Measurements from ENCODE around the gene LGR6. TPM values are rescaled to one million over a fixed set of nuclear protein-coding genes. Genes with fewer than 3 reads are reported as not detected.

Gene LGR6
- total and polyA plus RNA-seq, 5 experiments from 2014 or later: 0.25 to 6.2 (median 0.47) TPM; not detected in 2

DNA sequence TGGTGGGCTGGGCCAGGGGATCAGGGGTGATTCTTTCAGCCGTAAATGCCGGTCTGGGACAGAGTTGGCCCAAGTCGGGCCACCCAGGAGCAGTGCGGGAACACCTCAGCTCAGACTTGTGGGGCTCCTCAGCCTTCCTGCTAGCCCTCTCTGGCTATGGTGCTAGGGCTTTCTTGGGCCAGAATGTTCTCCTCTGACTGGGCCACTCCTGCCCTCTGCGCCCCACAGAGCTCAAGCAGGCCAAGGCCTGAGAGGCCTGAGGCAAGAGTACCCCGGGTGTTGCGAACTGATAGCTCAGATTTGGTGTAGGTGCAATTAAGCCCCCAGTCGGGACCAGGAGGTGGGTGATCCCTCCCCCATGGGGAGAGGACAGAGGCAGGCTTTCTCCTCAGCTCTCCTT is 51.8 kb downstream of the LGR6 start:
- no peaks in the 10 kb centered on the region for H3K36me3 Mint-ChIP-seq
- no peak for ATAC-seq
- H3K4me3 Mint-ChIP-seq: no peak overlapping the region
- H3K27ac Mint-ChIP-seq: no peak overlapping the region
- peaks cover 0 to 8% (median 2%) of the 10 kb centered on the region in 5 donors for H3K27me3 Mint-ChIP-seq
- POLR2A ChIA-PET: no interaction called here
- H3K9me3 Mint-ChIP-seq: no peaks in the 10 kb centered on the region
- no peaks in the 10 kb centered on the region for H3K4me1 Mint-ChIP-seq
- peak in 1 of 10 donors; percentile 22 for DNase-seq

DNA sequence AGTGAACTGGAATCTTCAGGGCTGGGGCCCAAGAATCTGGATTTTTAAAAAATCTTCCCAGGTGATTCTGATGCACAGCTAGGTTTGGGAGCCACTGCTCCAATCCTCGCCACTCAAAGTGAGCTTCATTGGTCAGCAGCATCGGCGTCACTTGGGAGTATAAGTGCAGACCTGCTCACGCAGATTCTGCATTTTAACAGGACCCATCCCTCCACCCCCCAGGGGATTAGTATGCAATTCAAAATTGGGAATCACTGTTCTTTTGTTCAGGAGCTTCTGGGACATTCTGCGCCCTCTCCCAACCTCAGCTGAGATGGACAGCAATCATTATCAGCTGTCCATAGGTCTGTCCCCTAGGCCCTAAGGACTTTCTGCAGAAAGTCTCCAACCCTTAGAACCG is 53.5 kb downstream of the LGR6 start:
- H3K27me3 Mint-ChIP-seq: peaks cover 0 to 7% (median 5%) of the 10 kb centered on the region in 5 donors
- no peaks in the 10 kb centered on the region for H3K9me3 Mint-ChIP-seq
- H3K4me3 Mint-ChIP-seq: no peak overlapping the region
- DNase-seq: peak in 1 of 10 donors; percentile 31
- H3K36me3 Mint-ChIP-seq: no peaks in the 10 kb centered on the region
- no peak for ATAC-seq
- POLR2A ChIA-PET: no interaction called here
- no peaks in the 10 kb centered on the region for H3K4me1 Mint-ChIP-seq
- H3K27ac Mint-ChIP-seq: no peak overlapping the region

DNA sequence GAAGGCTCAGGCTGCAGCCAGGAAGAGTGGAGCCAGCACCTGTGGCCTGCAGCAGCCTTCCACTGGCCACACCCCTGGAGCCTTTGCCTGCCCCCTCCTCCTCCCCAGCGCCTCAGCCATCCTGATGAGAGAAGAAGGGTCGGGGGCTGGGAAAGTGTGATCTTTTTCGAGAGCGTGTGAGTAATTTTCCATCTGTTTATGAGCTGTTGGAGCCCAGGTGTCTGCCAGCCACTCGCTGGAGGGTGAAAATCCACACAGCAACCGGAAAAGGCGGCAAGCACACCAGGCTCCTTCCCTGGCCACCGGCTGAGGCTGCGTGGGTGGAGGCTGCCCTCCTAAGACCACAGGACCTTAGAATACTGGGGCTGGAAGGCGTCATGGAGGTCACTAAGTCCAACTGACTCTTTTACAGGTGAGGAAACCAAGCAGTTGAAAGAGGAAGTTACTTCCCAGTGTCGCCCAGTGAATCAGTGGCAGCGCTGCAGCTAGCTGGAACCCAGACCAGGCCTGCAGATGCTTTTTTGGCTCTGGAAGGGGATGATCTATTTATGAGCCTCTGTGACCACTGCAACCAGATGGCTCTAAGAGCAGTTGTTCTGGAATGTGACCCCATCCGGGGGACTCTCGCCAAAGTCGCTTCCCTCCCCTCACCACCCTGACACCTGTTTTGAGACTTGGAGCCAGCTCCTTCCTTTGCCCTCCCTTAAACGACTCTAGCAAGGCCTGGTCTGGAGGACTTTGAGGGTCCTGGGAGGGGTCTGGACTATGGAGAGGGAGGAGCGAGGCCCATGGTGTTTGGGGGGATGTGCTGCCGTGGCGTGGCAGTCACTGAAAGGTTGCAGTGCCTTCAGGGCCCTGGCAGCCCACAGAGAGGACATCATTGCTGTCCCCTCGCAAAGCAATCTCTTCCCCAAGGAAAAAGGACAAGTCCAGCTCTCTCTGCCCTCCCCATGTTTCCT is 54.5 kb downstream of the LGR6 start:
- H3K4me1 Mint-ChIP-seq: no peaks in the 10 kb centered on the region
- H3K9me3 Mint-ChIP-seq: no peaks in the 10 kb centered on the region
- H3K27ac Mint-ChIP-seq: no peak overlapping the region
- DNase-seq (peak in 1 of 10 donors; percentile 53), ATAC-seq (no peak)
- H3K27me3 Mint-ChIP-seq: peaks cover 0 to 7% (median 5%) of the 10 kb centered on the region in 5 donors
- POLR2A ChIA-PET: no interaction called here
- no peaks in the 10 kb centered on the region for H3K36me3 Mint-ChIP-seq
- H3K4me3 Mint-ChIP-seq: no peak overlapping the region

DNA sequence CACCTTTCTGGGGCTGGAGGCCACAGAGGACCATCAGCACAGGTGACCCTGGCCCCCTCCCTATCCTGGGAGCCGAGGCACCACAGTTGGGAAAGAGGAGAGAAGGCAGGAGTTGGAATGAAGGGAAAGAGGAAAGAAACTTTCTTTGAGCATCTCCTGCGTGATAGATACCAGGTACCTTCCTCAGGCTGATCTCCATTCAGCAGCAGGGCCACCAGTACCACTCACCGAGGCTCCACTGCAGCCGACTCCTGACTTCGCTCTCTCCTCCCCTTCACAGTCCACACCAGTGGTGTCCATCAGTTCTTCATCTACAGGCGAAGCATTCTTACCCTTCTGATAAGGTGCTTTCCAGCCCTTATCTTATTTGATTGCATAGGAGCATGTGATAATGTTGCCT is 55.3 kb downstream of the LGR6 start:
- Mint-ChIP-seq H3K27me3 (peaks cover 0 to 7% (median 5%) of the 10 kb centered on the region in 5 donors), H3K27ac (no peak overlapping the region), H3K9me3 (no peaks in the 10 kb centered on the region), H3K36me3 (no peaks in the 10 kb centered on the region), H3K4me3 (no peak overlapping the region), H3K4me1 (no peaks in the 10 kb centered on the region)
- ATAC-seq: no peak
- POLR2A ChIA-PET: no interaction called here
- DNase-seq: peak in 1 of 10 donors; percentile 9

DNA sequence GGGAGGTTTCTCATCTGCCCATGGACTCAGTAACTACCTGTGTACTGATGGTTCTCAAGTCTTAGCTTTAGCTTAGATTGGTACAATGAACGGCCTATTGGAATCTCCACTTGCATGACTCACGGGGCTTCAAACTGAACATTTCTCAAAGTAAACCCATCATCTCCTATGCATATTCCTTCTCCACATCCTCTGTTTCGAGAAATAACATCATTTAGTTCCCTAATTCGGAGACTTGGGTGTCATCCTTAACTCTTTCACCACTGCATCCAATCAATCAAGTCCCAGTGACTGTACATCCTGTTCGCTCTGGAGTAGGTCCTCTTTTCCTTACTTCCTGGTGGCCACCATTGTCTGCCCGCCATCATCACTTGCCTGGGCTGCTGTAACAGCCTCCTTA is 55.8 kb downstream of the LGR6 start:
- Mint-ChIP-seq H3K27me3 (peaks cover 4 to 8% (median 6%) of the 10 kb centered on the region in 5 donors), H3K9me3 (no peaks in the 10 kb centered on the region), H3K4me3 (no peak overlapping the region), H3K36me3 (no peaks in the 10 kb centered on the region), H3K27ac (no peak overlapping the region), H3K4me1 (peaks cover 0 to 1% (median under 1%) of the 10 kb centered on the region in 4 donors)
- ATAC-seq (no peak), DNase-seq (peak in 1 of 10 donors; percentile 18)
- POLR2A ChIA-PET: no interaction called here

DNA sequence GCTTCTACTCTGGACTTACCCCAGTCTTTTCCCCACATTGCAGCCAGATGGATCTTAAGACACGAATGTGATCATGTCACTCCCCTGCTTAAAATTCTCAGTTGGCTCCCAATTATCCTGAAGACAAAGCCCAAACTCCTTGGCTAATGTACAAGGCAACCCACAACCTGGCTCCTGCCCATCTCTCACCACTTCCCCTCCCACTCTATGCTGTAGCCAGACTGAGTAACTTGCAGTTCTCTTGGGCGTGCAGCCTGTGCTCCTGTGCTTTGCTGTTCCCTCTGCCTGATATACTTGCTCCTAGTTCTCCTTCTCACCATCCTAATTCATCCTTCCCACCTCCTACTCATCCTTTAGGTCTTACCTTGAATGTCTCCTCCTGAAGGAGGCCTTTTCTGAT is 56.2 kb downstream of the LGR6 start:
- Mint-ChIP-seq H3K27me3 (peaks cover 6 to 11% (median 8%) of the 10 kb centered on the region in 5 donors), H3K9me3 (no peaks in the 10 kb centered on the region), H3K27ac (no peak overlapping the region), H3K4me3 (no peak overlapping the region), H3K4me1 (peaks cover 0 to 5% (median under 1%) of the 10 kb centered on the region in 4 donors), H3K36me3 (no peaks in the 10 kb centered on the region)
- DNase-seq: peak in 1 of 10 donors; percentile 0
- POLR2A ChIA-PET: no interaction called here
- no peak for ATAC-seq

DNA sequence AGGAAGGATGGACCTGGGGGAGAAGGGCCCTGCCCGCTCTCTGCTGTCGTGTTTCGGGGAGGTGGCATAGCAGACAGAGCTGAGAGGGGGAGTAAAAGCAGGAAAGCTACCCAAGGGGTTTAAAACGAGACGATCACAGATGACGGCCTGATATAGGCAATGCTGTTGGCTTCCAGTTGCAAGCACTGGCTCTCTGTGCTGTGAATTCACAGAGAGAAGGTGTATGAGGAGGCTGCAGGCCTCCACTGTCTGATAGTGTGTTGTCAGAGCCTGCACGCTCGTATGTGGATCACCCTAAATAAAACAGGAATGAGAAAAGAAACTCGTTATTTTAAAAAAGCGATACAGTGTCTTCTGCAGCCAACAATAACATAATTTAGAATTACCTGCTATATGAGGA is 57.4 kb downstream of the LGR6 start:
- Mint-ChIP-seq H3K36me3 (no peaks in the 10 kb centered on the region), H3K27me3 (peaks cover 6 to 11% (median 9%) of the 10 kb centered on the region in 5 donors), H3K4me1 (peaks cover 0 to 6% (median under 1%) of the 10 kb centered on the region in 4 donors), H3K27ac (peak overlapping the region in 2 of 10 donors; percentile 22 to 76), H3K9me3 (no peaks in the 10 kb centered on the region), H3K4me3 (no peak overlapping the region)
- peak in 1 of 10 donors; percentile 36 for DNase-seq
- ATAC-seq: no peak
- POLR2A ChIA-PET: interaction anchor here (0.5 kb wide), 1 partner anchor 77 kb away, joined by 3 read pairs; no protein-coding TSS in a partner anchor

DNA sequence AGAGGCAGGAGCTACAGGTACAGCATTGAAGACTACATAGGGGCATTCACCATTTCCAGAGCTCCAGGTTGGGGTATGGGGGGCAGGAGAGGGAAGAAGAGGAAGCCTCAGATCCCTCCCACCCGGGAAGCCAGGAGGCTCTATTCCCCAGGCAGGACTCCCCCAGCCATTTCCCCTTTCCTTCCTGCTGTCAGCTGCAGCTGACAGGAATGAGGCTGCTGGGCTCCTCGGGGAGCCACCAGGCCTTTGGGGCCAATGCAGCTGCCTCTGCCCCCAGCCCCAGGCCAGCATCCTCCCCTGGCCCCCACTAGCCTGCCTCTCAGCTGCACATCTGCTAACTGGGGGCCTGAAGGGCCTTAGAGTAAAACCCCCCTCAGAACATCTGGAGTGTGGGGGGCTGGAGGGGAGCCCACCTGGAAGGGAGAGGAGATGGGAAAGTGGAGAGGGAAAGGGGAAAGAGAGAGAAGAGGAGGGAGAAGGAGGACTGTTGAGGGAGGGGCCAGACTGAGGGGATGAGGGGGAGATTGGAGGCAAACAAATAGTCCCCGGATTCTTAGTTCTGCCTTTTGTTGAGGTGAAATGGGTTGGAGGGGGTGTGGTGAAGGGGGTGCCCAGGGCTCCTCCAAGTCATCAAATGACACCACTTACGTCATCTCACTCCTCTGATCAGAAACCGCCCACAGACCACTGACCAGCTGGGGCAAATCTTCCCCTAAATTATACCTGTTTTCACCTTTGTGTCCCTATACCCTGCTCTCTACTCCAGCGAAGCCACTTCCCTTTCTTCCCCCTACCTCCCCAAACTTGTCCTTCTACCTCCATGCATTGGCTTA is 58.0 kb downstream of the LGR6 start:
- Mint-ChIP-seq H3K9me3 (no peaks in the 10 kb centered on the region), H3K4me1 (peaks cover 0 to 6% (median under 1%) of the 10 kb centered on the region in 4 donors), H3K36me3 (no peaks in the 10 kb centered on the region), H3K4me3 (no peak overlapping the region), H3K27me3 (peaks cover 7 to 11% (median 10%) of the 10 kb centered on the region in 5 donors), H3K27ac (peak overlapping the region in 1 of 10 donors; percentile 66)
- no peak for ATAC-seq
- peak in 1 of 10 donors; percentile 11 for DNase-seq
- POLR2A ChIA-PET: interaction anchor here (0.5 kb wide), 1 partner anchor 76 kb away, joined by 3 read pairs; no protein-coding TSS in a partner anchor

DNA sequence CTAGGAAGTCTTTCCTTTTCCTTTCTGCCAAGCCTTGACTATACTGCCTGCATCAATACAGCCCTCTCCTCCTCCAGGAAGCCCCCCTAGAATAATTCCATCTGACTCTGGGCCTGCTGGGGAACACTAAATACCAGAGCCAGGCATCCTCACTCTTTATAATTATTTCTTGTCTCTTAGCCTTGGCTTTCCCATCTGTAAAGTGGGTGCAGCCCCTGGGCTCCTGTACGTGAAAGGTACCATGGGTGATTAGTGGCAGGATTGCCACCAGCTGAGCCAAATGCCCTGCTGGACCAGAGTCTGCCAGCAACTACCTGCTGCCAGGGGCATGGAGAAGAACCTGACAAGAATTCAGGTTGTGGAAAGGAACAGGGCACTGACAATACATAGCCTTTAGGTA is 58.7 kb downstream of the LGR6 start:
- no peaks in the 10 kb centered on the region for H3K36me3 Mint-ChIP-seq
- H3K27ac Mint-ChIP-seq: peak overlapping the region in 1 of 10 donors; percentile 66
- DNase-seq (peak in 1 of 10 donors; percentile 24), ATAC-seq (no peak)
- H3K4me1 Mint-ChIP-seq: peaks cover 0 to 6% (median under 1%) of the 10 kb centered on the region in 4 donors
- H3K9me3 Mint-ChIP-seq: no peaks in the 10 kb centered on the region
- no peak overlapping the region for H3K4me3 Mint-ChIP-seq
- POLR2A ChIA-PET: no interaction called here
- H3K27me3 Mint-ChIP-seq: peaks cover 8 to 11% (median 11%) of the 10 kb centered on the region in 5 donors

DNA sequence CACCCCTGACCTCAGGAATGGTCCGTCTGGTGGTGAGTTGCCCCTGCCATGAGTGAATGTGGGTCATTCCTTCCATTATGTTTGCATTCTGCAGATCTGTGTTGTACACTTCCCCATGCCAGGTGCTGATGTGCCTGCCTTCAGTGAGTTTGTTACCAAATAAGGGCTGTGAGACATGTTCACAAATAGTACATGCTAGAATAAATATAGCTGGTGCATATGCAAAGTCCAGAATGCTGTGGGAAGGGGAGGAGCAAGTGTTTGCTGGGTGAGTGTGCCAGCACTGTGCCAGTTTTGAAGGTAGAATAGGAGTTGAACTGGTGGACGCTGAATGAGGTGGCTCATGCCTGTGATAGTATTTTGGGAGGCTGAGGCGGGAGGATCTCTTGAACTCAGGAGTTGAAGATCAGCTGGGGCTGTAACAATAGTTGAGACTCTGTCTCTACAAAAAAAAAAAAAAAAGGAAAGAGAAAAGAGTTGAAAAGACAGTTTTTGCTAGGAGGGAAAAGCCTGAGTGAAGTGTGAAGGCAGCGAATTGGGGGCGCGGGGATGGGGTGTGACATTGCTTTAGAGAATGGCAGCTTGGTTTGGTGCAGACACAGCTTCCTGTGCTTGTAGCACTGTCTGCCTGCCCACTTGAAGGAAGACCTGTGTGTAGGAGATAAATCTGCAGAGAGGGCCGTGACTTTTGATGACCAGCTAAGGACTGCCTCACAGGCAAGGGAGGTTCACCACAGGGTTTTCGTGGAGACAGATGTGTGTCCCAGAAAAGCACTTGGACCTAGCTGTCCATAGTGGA is 61.1 kb downstream of the LGR6 start:
- Mint-ChIP-seq H3K9me3 (no peaks in the 10 kb centered on the region), H3K36me3 (no peaks in the 10 kb centered on the region), H3K4me1 (peaks cover 0 to 6% (median under 1%) of the 10 kb centered on the region in 4 donors), H3K27ac (no peak overlapping the region), H3K4me3 (no peak overlapping the region), H3K27me3 (peaks cover 10 to 15% (median 11%) of the 10 kb centered on the region in 5 donors)
- POLR2A ChIA-PET: no interaction called here
- peak in 1 of 10 donors; percentile 49 for DNase-seq
- no peak for ATAC-seq

DNA sequence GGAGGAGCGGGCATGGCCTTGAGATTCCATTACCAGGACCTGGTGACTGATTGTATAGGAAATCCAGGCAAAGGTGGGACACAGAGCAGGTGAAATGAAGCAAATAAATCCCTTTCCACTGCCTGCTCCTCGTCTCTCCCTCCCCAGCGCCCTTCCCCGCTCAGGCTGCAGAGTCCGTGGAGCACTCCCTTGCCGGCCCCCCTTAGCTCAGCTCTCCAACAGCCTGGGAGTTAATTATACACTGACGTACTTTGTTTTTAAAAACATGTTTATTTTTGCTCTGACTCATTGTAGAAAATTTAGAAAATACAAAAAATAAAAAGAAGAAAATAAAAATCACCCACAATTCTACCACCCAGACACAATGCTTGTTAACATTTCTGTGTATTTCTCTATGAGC is 61.7 kb downstream of the LGR6 start:
- Mint-ChIP-seq H3K9me3 (no peaks in the 10 kb centered on the region), H3K27me3 (peaks cover 8 to 19% (median 10%) of the 10 kb centered on the region in 5 donors), H3K4me1 (peaks cover 0 to 6% (median under 1%) of the 10 kb centered on the region in 4 donors), H3K36me3 (no peaks in the 10 kb centered on the region), H3K4me3 (no peak overlapping the region), H3K27ac (no peak overlapping the region)
- DNase-seq (peak in 1 of 10 donors; percentile 27), ATAC-seq (no peak)
- POLR2A ChIA-PET: no interaction called here

DNA sequence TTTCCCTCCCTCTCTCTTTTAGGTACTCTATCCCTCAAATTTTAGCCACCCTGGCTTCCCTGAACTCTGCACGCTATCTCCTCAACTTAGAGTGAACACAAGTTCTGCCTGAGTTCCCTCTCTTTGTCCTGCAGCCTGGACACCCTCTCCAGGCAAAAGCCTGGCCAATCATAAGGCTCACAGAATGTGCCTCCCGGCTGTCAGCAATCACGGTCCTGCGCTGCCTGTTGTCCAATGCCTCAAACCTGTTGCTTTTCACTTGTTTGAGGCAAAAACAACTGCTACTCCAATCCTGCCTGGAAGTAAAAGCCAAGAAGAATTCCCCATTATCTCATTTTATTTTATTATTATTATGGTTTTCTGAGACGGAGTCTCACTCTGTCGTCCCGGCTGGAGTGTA is 66.1 kb downstream of the LGR6 start:
- H3K36me3 Mint-ChIP-seq: peaks cover 0 to 5% (median 0%) of the 10 kb centered on the region in 3 donors
- DNase-seq: peak in 1 of 10 donors; percentile 26

More for the DNA sequence above, 66.1 kb downstream of the LGR6 start:
- H3K4me1 Mint-ChIP-seq: peaks cover 0 to 2% (median under 1%) of the 10 kb centered on the region in 4 donors
- no peak overlapping the region for H3K27ac Mint-ChIP-seq
- POLR2A ChIA-PET: no interaction called here
- ATAC-seq: no peak
- H3K4me3 Mint-ChIP-seq: no peak overlapping the region
- peaks cover 0 to 6% (median 0%) of the 10 kb centered on the region in 9 donors for H3K9me3 Mint-ChIP-seq
- peaks cover 14 to 32% (median 18%) of the 10 kb centered on the region in 5 donors for H3K27me3 Mint-ChIP-seq
